Natural killer cell (primary cell): Measurements from ENCODE around the gene KRTAP5-6. TPM values are rescaled to one million over a fixed set of nuclear protein-coding genes. Genes with fewer than 3 reads are reported as not detected.

Experiments used
- ATAC-seq, 3 donors: fragments of 150-1000 bp in 2 of 3; fragments of 200-7000 bp in 1 of 3; cut with Tn5 transposase; 1 replicate in 1 of 3; 2 replicates in 2 of 3; pipeline ENCODE4 v1.10.0; 2021; ENCODE audit warnings: mild to moderate bottlenecking in 2 of 3, moderate library complexity in 2 of 3
- DNase-seq, 2 donors: peaks; one replicate each; pipeline versions ENCODE4 v3.0.0 to v3.0.0-alpha.2; 2013 to 2021; ENCODE audit warnings: mixed read lengths in 1 of 2
- H3K27ac ChIP-seq: one replicate; pipeline ENCODE4 v1.5.1; 2013; ENCODE audit warnings: mild to moderate bottlenecking, low read length
- H3K27me3 ChIP-seq: one replicate; pipeline ENCODE4 v1.6.1; 2013; ENCODE audit warnings: low read length; ENCODE audit not compliant: control insufficient read depth, insufficient read depth
- H3K36me3 ChIP-seq: one replicate; pipeline ENCODE4 v1.6.1; 2013; ENCODE audit warnings: low read length; ENCODE audit not compliant: control insufficient read depth, insufficient read depth
- H3K4me1 ChIP-seq: one replicate; pipeline ENCODE4 v1.6.1; 2013; ENCODE audit warnings: low read length; ENCODE audit not compliant: control insufficient read depth, insufficient read depth
- H3K4me3 ChIP-seq: one replicate; pipeline ENCODE4 v1.5.1; 2013; ENCODE audit warnings: low read length
- H3K9me3 ChIP-seq: one replicate; pipeline ENCODE4 v1.6.1; 2013; ENCODE audit warnings: low read length; ENCODE audit not compliant: control insufficient read depth, insufficient read depth
- H3K27ac Mint-ChIP-seq, 2 donors: one replicate each; pipeline ENCODE4 v1.8.0; 2022; ENCODE audit warnings: mild to moderate bottlenecking in 2 of 2, mixed read lengths in 2 of 2, moderate library complexity in 1 of 2
- H3K27me3 Mint-ChIP-seq, 2 donors: one replicate each; pipeline ENCODE4 v1.8.0; 2022; ENCODE audit warnings: low read depth in 2 of 2, mixed read lengths in 2 of 2
- H3K36me3 Mint-ChIP-seq: one replicate; pipeline ENCODE4 v1.8.0; 2022; ENCODE audit warnings: mixed read lengths
- H3K4me1 Mint-ChIP-seq, 2 donors: one replicate each; pipeline ENCODE4 v1.8.0; 2022; ENCODE audit warnings: mixed read lengths in 2 of 2
- H3K4me3 Mint-ChIP-seq: one replicate; pipeline ENCODE4 v1.8.0; 2022; ENCODE audit warnings: mild to moderate bottlenecking, moderate library complexity, mixed read lengths
- H3K9me3 Mint-ChIP-seq, 2 donors: one replicate each; pipeline ENCODE4 v1.8.0; 2022; ENCODE audit warnings: mixed read lengths in 2 of 2
- WGBS: methylation state at CpG from one replicate; pipeline ENCODE4 v1.1.7; 2013; ENCODE audit warnings: missing lambda C conversion rate; ENCODE audit not compliant: insufficient coverage; 5-methylcytosine and 5-hydroxymethylcytosine counted together
- intact Hi-C: fragments of 100-400 bp; cut with micrococcal nuclease; formaldehyde crosslinking; loops from one replicate; pipeline ENCODE4 v1.14.2; 2022
- total RNA-seq, 4 donors: library from RNA; stranded (reverse); fragments of 120-200 nt in 1 of 4; gene quantifications; one replicate each; pipeline versions ENCODE4 v1.2.3 to v1.2.4, GENCODE V29; 2013 to 2022
- TF ChIP-seq, protein P1 (sequence below): fragments of 200-600 bp; IDR thresholded peaks from one replicate; pipeline ENCODE4 v1.8.0; 2022; ENCODE audit warnings: antibody characterized with exemption

KRTAP5-6 gene
- total RNA-seq, 3 donors from 2014 or later (not counting 1 experiment from before 2014, with no cell fraction given), result not detected

- intact Hi-C loops, result no loop called here
- peaks cover 3% of the 10 kb centered on the region for H3K4me1 ChIP-seq
- ATAC-seq (no peak), DNase-seq (no peak)
- H3K9me3 Mint-ChIP-seq, result peaks cover 11% of the 10 kb centered on the region in 2 donors
- H3K4me3 Mint-ChIP-seq, result no peak overlapping the region
- peaks cover 17% of the 10 kb centered on the region for H3K36me3 Mint-ChIP-seq
- WGBS, result 82% methylated on average over 8 of the region's 8 CpGs
- H3K27ac Mint-ChIP-seq, result no peak overlapping the region
- TF ChIP-seq, protein P1, sequence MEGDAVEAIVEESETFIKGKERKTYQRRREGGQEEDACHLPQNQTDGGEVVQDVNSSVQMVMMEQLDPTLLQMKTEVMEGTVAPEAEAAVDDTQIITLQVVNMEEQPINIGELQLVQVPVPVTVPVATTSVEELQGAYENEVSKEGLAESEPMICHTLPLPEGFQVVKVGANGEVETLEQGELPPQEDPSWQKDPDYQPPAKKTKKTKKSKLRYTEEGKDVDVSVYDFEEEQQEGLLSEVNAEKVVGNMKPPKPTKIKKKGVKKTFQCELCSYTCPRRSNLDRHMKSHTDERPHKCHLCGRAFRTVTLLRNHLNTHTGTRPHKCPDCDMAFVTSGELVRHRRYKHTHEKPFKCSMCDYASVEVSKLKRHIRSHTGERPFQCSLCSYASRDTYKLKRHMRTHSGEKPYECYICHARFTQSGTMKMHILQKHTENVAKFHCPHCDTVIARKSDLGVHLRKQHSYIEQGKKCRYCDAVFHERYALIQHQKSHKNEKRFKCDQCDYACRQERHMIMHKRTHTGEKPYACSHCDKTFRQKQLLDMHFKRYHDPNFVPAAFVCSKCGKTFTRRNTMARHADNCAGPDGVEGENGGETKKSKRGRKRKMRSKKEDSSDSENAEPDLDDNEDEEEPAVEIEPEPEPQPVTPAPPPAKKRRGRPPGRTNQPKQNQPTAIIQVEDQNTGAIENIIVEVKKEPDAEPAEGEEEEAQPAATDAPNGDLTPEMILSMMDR, result no peak
- no peaks in the 10 kb centered on the region for H3K36me3 ChIP-seq
- H3K27me3 ChIP-seq, result no peaks in the 10 kb centered on the region
- no peak overlapping the region for H3K27ac ChIP-seq
- H3K27me3 Mint-ChIP-seq, result peaks cover 26 to 35% of the 10 kb centered on the region in 2 donors
- peaks cover 13% of the 10 kb centered on the region for H3K9me3 ChIP-seq
- no peak overlapping the region for H3K4me3 ChIP-seq
- peaks cover 5 to 6% of the 10 kb centered on the region in 2 donors for H3K4me1 Mint-ChIP-seq
These were observed 42.6 kb downstream of the KRTAP5-6 start for GRCh38 chr11:1739576-1739975.

- Mint-ChIP-seq H3K27me3 (peaks cover 17 to 26% of the 10 kb centered on the region in 2 donors), H3K36me3 (peaks cover 11% of the 10 kb centered on the region), H3K27ac (no peak overlapping the region), H3K4me3 (no peak overlapping the region), H3K9me3 (peaks cover 10% of the 10 kb centered on the region in 2 donors), H3K4me1 (peaks cover 0 to 2% of the 10 kb centered on the region in 2 donors)
- Histone ChIP-seq H3K4me3 (no peak overlapping the region), H3K27ac (no peak overlapping the region), H3K9me3 (peaks cover 13% of the 10 kb centered on the region), H3K36me3 (no peaks in the 10 kb centered on the region), H3K27me3 (no peaks in the 10 kb centered on the region), H3K4me1 (no peaks in the 10 kb centered on the region)
- ATAC-seq (no peak), DNase-seq (no peak)
- intact Hi-C loops, result no loop called here
- WGBS, result 89% methylated on average over 7 of the region's 8 CpGs
- TF ChIP-seq, protein P1, result no peak
These were observed 44.0 kb downstream of the KRTAP5-6 start for GRCh38 chr11:1740786-1741530.

DNA sequence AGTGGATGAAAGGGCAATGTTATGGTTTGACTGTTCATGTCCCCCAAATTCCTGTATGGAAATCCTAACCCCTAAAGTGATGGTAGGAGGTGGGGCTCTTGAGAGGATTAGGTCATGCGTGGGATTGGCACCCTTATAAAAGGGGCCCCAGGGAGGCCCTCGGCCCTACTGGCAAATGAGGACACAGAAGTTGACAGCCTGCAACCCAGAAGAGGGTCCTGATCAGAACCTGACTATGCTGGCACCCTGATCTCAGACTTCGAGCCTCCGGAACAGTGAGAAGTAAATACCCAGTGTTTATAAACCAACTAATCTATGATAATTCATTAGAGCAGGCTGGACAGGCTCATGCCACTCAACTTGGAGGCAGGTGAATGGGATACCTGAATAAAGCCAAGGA is 44.7 kb downstream of the KRTAP5-6 start:
- intact Hi-C loops, result no loop called here
- H3K9me3 ChIP-seq, result peaks cover 6% of the 10 kb centered on the region
- peaks cover 0 to 9% of the 10 kb centered on the region in 2 donors for H3K4me1 Mint-ChIP-seq
- H3K27ac ChIP-seq, result no peak overlapping the region
- WGBS, result 97% methylated on average over 4 of the region's 4 CpGs
- TF ChIP-seq, protein P1, result no peak
- peaks cover 2% of the 10 kb centered on the region in 2 donors for H3K9me3 Mint-ChIP-seq
- H3K4me1 ChIP-seq, result peaks cover 6% of the 10 kb centered on the region
- no peak overlapping the region for H3K27ac Mint-ChIP-seq
- H3K27me3 ChIP-seq, result no peaks in the 10 kb centered on the region
- no peak overlapping the region for H3K4me3 ChIP-seq
- H3K36me3 Mint-ChIP-seq, result peaks cover 3% of the 10 kb centered on the region
- H3K27me3 Mint-ChIP-seq, result peaks cover 9 to 19% of the 10 kb centered on the region in 2 donors
- H3K36me3 ChIP-seq, result no peaks in the 10 kb centered on the region
- no peak for ATAC-seq
- no peak for DNase-seq
- no peak overlapping the region for H3K4me3 Mint-ChIP-seq
